ENCODE data around the gene LSM14A.

DNA sequence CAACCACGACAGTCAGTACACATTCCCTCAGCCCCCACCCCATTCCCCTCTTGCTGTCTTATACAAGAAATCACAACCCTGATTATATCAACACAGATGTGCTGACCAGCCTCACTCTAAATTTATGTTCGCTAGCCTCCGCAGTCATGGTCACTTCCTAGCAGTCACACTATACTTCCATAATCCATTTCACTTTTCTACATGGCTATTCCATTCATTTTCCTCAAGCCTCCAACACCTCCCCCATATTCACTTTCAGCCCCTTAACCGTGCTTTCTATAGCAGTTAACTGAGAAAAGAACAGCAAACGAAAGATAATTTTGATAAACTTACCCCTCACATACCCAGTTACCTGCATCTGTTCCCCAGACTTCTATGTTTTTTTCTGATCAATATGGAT is 8.4 kb downstream of the LSM14A start:
- TF ChIP-seq, protein P1, sequence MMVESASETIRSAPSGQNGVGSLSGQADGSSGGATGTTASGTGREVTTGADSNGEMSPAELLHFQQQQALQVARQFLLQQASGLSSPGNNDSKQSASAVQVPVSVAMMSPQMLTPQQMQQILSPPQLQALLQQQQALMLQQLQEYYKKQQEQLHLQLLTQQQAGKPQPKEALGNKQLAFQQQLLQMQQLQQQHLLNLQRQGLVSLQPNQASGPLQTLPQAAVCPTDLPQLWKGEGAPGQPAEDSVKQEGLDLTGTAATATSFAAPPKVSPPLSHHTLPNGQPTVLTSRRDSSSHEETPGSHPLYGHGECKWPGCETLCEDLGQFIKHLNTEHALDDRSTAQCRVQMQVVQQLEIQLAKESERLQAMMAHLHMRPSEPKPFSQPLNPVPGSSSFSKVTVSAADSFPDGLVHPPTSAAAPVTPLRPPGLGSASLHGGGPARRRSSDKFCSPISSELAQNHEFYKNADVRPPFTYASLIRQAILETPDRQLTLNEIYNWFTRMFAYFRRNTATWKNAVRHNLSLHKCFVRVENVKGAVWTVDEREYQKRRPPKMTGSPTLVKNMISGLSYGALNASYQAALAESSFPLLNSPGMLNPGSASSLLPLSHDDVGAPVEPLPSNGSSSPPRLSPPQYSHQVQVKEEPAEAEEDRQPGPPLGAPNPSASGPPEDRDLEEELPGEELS (CRISPR knock-in tag; IDR thresholded peaks at IDR 0.05) = no peak
- TF ChIP-seq CTCF (IDR thresholded peaks at IDR 0.05) (no peak), CREM (CRISPR knock-in tag; IDR thresholded peaks at IDR 0.05) (no peak), NFYB (CRISPR knock-in tag; conservative IDR thresholded peaks at IDR 0.05; ENCODE audit: low read depth) (no peak), ETV6 (CRISPR knock-in tag; IDR thresholded peaks at IDR 0.05) (no peak), FOXJ3 (CRISPR knock-in tag; IDR thresholded peaks at IDR 0.05; ENCODE audit: borderline replicate concordance) (no peak), JUN (CRISPR knock-in tag; IDR thresholded peaks at IDR 0.05) (no peak)
- TF ChIP-seq, protein P2, sequence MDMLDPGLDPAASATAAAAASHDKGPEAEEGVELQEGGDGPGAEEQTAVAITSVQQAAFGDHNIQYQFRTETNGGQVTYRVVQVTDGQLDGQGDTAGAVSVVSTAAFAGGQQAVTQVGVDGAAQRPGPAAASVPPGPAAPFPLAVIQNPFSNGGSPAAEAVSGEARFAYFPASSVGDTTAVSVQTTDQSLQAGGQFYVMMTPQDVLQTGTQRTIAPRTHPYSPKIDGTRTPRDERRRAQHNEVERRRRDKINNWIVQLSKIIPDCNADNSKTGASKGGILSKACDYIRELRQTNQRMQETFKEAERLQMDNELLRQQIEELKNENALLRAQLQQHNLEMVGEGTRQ (CRISPR knock-in tag; IDR thresholded peaks at IDR 0.05) = no peak
